ENCODE measurements around the gene BCAS3.
"Not testable (repeated sequence)": the region's sequence is repeated elsewhere in the genome, so short reads cannot be mapped to it uniquely, and the experiment has no call there.

Gene BCAS3

DNA sequence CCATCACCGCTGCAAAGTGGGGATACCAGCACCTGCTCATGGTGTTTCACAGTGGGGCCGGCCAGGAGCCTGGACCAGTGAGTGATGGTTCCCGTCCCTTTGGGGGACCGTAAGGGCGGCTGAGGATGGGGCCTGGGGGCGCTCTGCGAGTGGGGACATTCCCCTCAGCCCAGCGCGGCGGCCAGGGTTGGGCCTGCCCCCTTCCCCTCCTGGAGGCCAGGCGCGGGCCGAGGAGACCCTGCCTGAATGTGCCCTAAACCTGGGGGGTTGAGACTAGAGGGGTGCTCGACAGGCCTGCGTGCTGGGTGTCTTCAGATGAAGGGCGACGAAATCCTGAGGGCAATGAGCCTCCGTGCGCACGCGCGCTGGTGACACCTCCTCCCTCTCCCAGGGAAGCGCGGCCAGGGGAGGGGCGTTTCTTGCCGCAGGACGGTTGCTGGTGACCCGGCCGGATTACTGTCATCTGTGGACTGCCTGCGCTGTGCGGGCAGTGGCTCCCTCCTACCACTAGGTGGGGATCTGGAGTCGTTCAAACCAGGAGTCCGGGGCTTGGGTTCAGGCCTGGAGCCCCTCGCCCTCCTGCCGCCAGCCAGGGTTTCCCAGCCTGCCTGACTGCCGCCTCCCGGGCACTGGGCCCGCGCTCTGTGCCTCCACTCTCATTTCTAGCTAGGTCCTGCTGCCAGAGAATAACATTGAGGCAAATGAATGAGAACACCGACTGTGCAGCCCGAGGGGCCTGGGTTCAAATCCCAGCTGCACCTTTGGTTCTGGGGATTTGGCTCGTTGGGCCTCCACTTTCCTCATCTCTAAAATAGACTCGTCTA is 739.1 kb downstream of the BCAS3 start:
- peak; percentile 75 for DNase-seq

- DNase-seq, result no peak
Measured at GRCh38 chr17:61418449-61418848, 740.8 kb downstream of the BCAS3 start.

GRCh38 chr17:61419496-61420046 is 741.9 kb downstream of the BCAS3 start:
- no peak for DNase-seq

- no peak for DNase-seq
Measured at GRCh38 chr17:61420052-61420451, 742.4 kb downstream of the BCAS3 start.

- no peak for DNase-seq
Measured at GRCh38 chr17:61420745-61421398, 743.2 kb downstream of the BCAS3 start.

DNA sequence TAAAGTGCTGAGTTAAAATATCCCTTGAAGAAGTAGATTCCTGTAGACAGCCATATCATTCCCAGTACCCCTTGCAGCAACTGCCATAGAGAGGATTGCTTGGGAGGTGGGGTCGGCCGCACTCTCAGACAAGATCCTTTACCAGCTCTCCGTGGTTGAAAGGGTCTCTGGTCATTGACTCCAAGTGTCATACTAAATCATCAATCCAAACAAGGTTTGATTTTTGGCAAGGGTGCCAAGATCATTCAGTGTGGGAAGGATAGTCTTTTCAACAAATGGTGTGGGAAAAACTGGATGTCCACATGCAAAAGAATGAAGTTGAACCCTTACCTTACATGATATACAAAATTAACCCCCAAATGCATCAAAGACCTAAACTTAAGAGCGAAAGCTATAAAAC is 743.8 kb downstream of the BCAS3 start:
- no peak for DNase-seq

DNA sequence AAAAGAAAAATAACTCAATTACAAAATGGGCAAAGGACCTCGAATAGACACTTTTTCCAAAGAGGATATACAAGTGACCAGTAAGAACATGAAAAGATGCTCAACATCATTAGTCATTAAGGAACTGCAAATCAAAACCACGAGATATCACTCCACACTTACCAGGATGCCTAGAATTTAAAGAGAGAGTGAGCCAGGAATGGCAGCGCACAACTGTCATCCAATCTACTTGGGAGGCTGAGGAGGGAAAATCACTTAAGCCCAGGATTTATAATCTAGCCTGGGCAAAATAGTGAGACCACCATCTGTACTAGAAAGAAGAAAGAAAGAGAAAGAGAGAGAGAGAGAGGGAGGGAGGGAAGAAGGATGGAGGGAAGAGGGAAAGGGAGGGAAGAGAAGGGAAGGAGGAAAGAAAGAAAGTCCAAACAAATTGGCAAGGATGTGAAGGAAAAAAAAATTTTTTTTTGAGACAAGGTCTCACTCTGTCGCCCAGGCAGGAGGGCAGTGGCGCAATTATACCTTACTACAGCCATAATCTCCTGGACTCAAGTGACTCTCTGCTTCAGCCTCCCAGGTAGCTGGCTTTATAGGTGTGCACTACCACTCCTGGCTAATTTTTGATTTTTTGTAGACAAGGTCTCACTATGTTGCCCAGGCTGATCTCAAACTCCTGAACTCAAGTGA is 744.6 kb downstream of the BCAS3 start:
- DNase-seq, result no peak

DNA sequence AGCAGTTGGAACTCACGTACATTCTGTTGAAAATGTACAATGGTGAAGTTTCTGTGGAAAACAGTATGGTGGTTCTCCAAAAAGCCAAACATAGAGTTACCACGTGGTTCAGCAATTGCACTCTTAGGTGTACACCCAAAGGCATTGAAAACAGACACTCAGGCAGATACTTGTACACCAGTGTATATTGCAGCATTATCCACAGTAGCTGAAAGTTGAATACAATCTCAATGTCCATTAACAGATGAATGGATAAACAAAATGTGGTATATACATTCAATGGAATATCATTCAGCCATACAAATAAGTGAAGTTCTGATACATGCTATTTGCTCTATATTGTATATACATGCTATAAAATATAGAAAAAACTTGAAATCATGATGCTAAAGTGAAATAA is 745.2 kb downstream of the BCAS3 start:
- DNase-seq, result no peak

GRCh38 chr17:61423967-61424649 is 746.5 kb downstream of the BCAS3 start:
- no peak for DNase-seq

DNA sequence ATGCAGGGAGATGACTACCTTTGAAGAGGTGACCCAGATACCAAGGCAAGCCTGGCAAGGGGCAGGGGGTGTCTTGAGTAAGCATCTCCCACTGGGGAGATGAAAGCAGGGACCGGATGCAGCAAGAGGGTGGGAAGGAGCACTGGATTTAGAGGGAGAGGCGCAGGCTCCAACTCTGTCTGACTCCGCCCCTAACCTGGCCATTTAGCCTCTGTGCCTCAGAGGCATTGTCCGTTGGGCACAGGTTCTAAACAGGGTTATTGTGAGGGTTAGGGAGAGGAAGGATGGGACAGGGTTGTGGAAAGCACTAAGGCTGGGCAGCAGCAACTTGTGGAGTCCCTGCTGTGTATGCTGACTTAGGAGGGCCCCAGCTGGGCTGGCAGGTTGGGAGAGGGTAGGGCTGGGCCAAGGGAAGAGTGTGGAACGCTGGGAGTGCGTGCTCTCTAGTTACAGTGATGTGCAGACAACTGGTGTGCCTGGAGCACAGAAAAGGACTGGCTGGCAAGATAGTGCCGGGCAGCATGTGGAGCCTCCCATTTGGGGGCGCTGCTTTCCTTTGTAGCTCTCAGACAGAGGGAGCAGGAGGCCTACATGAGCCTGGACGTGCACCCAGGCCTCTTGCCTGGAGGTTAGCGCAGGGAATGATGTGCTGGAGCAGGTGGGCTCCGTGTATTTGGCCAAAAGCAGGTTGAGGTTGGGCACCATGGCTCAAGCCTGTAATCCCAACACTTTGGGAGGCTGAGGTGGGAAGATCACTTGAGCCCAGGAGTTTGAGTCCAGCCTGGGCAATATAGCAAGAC is 748.2 kb downstream of the BCAS3 start:
- no peak for DNase-seq

- DNase-seq, result no peak
Measured at GRCh38 chr17:61426482-61427304, 749.0 kb downstream of the BCAS3 start.

DNA sequence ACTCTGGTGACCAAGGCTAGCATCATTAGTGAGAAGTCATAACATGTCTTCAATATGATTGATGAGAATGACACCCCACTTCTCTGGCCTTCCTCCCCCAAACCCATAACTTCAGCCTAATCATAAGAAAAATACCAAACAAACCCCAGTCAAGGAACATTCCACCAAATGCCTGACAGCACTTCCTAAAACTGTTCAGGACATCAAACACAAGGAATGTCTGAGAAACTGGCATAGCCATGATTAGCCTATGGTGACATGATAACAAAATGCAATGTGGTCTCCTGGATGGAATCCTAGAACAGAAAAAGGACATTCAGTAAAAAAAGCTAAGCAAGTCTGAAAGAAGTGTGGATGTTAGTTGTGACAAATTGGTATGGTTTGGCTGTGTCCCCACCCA is 749.9 kb downstream of the BCAS3 start:
- DNase-seq, result no peak

GRCh38 chr17:61429274-61429673 is 751.6 kb downstream of the BCAS3 start:
- no peak for DNase-seq

GRCh38 chr17:61429831-61430230 is 752.2 kb downstream of the BCAS3 start:
- DNase-seq, result not testable (repeated sequence)

DNA sequence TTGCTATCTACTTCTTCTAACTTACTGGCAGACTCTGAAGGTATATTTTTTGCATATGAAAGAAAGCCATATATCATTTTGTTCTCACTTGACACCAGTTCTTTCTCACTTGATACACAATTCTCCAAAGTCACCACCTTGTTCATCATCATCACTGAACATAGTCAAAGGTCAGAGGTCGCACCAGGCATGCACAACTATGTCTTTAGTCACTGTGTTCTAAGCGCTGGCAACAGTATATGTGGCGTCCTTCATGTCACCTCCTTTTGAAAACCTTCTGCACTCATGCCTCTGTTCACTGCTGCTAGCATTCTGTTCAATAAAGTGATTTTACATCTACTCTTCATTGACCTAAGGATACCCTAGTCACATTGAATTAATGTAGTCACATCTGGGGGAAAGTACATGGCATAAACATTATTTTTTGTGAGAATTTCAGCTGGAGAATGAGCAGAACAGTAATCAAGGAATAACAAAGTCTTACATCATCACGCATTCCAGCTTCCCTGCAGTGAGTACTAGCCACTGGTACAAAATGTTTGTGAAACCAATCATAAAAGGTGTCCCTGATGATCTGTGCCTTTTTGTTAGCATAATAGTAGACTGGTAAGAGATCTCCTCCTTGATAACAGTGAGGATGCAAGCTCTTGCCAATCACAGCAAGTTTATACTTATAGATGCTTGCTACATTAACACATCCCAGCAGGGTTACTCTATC is 754.1 kb downstream of the BCAS3 start:
- DNase-seq, result no peak

DNA sequence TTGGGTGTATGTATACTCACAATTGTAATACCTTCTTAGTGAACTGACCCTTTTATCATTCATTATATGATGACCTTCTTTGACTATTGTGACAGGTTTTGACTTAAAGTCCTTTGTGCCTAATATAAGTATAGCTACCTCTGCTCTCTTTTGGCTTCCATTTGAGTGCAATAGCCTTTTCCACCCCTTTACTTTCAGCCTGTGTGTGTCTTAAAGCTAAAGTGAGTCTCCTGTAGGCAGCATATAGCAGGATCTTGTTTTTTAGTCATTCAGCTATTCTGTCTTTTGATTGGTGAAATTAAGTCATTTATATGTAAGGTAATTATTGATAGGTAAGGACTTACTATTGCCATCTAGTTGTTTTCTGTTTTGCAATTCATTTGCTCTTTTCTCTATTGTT is 758.6 kb downstream of the BCAS3 start:
- DNase-seq, result no peak

GRCh38 chr17:61436995-61437704 is 759.5 kb downstream of the BCAS3 start:
- no peak for DNase-seq

- no peak for DNase-seq
Measured at GRCh38 chr17:61440697-61441096, 763.0 kb downstream of the BCAS3 start.

DNA sequence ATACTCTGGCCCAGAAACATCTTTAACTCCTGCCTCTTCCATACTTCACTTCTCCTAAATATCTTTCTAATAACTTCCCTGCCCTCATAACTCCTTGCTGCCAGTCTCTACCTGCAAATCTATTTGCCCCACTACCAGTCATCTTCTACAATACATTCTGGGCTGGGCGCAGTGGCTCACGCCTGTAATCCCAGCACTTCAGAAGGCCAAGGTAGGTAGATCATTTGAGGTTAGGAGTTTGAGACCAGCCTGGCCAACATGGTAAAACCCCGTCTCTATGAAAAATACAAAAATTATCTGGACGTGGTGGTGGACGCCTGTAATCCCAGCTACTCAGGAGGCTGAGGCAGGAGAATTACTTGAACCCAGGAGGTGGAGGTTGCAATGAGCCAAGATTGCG is 763.9 kb downstream of the BCAS3 start:
- not testable (repeated sequence) for DNase-seq
